ENCODE measurements around the gene SLC20A1.
"Not testable (repeated sequence)": the region's sequence is repeated elsewhere in the genome, so short reads cannot be mapped to it uniquely, and the experiment has no call there.

Gene SLC20A1

GRCh38 chr2:112646102-112646719 is 472 bp downstream of the SLC20A1 start:
- DNase-seq: peak in 23 of 56 donors; percentile 26 to 73 (median 52)

GRCh38 chr2:112646791-112647689 is 1.3 kb downstream of the SLC20A1 start:
- DNase-seq: peak in 1 of 56 donors; percentile 5

- no peak for DNase-seq
Observed at GRCh38 chr2:112648081-112648480, 2.3 kb downstream of the SLC20A1 start.

- no peak for DNase-seq
Observed at GRCh38 chr2:112656679-112657078, 10.9 kb downstream of the SLC20A1 start.

GRCh38 chr2:112658301-112658700 is 12.6 kb downstream of the SLC20A1 start:
- no peak for DNase-seq

GRCh38 chr2:112658839-112659667 is 13.3 kb downstream of the SLC20A1 start:
- no peak for DNase-seq

- DNase-seq: no peak
Observed at GRCh38 chr2:112660138-112660537, 14.4 kb downstream of the SLC20A1 start.

GRCh38 chr2:112661656-112662305 is 16.0 kb downstream of the SLC20A1 start:
- DNase-seq: no peak

- no peak for DNase-seq
Observed at GRCh38 chr2:112662704-112663103, 17.0 kb downstream of the SLC20A1 start.

- no peak for DNase-seq
Observed at GRCh38 chr2:112664689-112665088, 18.9 kb downstream of the SLC20A1 start.

- no peak for DNase-seq
Observed at GRCh38 chr2:112665113-112665780, 19.5 kb downstream of the SLC20A1 start.

GRCh38 chr2:112666761-112667122 is 21.0 kb downstream of the SLC20A1 start:
- no peak for DNase-seq

- not testable (repeated sequence) for DNase-seq
Observed at GRCh38 chr2:112667540-112667939, 21.8 kb downstream of the SLC20A1 start.

- no peak for DNase-seq
Observed at GRCh38 chr2:112669667-112670066, 23.9 kb downstream of the SLC20A1 start.

GRCh38 chr2:112670252-112671022 is 24.7 kb downstream of the SLC20A1 start:
- no peak for DNase-seq

- DNase-seq: no peak
Observed at GRCh38 chr2:112671801-112672200, 26.1 kb downstream of the SLC20A1 start.

GRCh38 chr2:112673008-112673407 is 27.3 kb downstream of the SLC20A1 start:
- DNase-seq: no peak

- peak in 14 of 56 donors; percentile 2 to 46 (median 6) for DNase-seq
Observed at GRCh38 chr2:112674229-112674628, 28.5 kb downstream of the SLC20A1 start.

- DNase-seq: peak in 33 of 56 donors; percentile 3 to 66 (median 20)
Observed at GRCh38 chr2:112679484-112679883, 33.7 kb downstream of the SLC20A1 start.

GRCh38 chr2:112680666-112681101 is 34.9 kb downstream of the SLC20A1 start:
- DNase-seq: no peak

All from nucleus accumbens (tissue), 56 donors.